ENCODE results near the gene HTT.

DNA sequence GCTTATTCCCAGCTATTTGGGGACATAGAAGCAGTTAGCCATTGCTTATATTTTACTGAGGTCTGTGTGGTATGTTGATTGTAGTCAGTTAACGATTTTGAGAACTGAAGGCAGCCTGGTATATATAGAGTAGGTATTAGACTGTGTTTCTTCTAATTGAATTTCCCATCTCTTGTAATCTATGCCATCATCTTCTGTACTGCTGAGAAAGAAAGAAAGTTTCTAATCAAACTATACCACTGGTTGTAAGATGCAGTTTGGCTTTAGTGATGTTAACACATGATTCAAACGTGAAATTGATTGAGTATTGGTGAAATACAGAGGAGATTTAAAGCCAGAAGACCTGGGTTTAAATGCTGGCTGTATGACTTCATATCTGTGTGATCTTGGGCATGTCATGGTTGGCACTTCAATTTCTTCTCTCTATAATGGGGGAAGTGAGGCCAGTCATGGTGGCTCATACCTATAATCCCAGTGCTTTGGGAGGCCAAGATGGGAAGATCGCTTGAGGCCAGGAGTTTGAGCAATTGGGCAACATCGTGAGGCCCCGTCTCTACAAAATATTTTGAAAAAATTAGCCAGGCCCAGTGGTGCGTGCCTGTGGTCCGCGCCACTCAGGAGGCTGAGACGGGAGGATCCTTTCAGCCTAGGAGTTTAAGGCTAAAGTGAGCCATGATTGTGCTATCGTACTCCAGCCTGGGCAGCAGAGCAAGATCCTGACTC is 11.6 kb downstream of the HTT start:
- TF ChIP-seq POLR2A (IDR thresholded peaks at IDR 0.05; ENCODE audit: low read length) (no peak), GATA1 (IDR thresholded peaks at IDR 0.05; ENCODE audit: low read depth, low read length) (no peak)
